ENCODE measurements around the gene BACE2.

DNA sequence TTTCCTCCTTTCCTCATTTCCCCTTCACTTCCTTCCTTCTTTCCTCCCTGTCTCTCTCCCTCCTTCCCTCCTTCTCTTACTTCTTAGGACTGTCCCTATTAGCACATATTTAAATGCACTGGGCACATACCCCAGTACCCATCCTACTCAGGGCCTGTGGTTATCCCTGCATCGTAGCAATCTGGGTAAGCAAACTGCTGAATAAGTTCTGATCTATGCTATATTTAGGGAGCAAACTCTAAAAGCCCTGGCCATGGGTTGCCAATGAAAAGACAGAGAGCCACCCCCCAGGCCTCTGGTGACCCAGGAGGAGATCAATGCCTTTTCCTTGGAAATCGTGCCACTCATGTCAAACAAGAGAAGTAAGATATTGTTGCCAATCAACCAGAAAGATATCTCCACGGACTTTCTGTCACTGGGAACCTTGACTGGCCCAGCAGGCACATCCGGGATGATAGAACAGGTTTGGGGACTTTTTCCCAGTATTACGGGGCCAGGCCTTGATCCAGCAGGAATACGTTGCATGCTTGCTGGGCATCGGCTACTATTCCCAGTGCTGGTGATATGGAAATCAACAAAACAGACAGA is 154.0 kb downstream of the BACE2 start:
- TF ChIP-seq CTCF (IDR thresholded peaks at IDR 0.05; ENCODE audit: insufficient read depth, low read length, poor library complexity, severe bottlenecking) (no peak), EZH2phosphoT487 (conservative IDR thresholded peaks at IDR 0.05; ENCODE audit: low read length) (no peak)
